Stimulated activated CD8-positive, alpha-beta memory T cell treated with anti-CD3 and anti-CD28 coated beads, Interleukin-4, amount 100 ng/mL, for 1 hour (primary cell): Measurements from ENCODE around the gene TMCO4.

ENCODE experiments used
- DNase-seq, 2 donors: peaks; one replicate each; pipeline ENCODE4 v3.0.0-alpha.2; 2020; ENCODE audit warnings: low read depth in 2 of 2, low spot score in 1 of 2

The TMCO4 gene

DNA sequence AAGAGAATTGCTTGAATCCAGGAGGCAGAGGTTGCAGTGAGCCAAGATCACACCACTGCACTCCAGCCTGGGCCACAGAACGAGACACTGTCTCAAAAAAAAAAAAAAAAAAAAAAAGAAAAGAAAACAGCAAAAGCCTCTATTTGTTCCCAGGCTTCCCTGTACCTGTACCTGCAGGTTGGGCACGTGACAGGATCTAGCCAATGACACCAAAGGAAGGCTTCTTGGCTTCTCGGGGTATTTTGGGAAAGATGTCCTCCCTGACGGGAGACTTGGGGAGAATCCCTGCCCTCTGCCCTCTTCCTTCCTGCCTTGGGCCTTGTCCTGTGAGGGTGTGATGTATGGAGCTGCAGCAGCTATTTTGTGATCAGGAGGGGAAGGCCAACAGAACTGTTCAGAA is 22.8 kb downstream of the TMCO4 start:
- no peak for DNase-seq

DNA sequence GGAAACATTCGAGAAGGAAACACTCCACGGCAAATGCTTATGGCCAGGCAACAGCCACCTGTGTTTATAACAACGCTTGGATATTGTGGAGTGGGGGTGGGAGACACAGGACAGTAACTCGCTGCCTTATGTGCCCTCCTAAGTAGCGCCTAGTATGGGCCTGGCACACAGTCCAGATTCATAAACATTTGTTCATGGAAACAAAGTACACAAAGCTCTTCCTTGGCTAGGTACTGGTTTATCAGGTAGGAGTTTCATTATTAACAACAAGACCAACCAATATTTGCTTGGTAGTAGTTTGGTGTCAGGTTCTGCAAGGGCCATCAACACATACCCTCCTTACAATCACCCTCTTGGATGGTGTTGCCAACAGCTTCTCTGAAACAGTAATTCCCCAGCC is 23.4 kb downstream of the TMCO4 start:
- DNase-seq, result no peak

GRCh38 chr1:19775831-19776230 is 23.9 kb downstream of the TMCO4 start:
- no peak for DNase-seq

DNA sequence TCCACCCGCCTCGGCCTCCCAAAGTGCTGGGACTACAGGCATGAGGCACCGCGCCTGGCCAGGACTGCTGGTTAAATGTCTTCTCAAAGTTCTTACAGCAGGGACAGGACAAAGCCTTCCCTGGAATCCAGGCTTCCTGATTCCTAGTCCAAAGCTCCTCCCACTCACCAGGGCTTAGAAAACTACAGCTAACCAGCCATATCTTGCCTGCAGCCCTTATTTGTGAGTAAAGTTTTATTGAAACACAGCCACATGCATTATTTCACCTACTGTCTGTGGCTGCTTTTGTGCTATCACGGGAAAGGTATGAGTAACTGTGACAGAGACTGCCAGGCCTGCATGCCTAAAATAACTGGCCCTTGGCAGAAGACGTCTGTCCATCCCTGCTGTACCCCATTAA is 24.4 kb downstream of the TMCO4 start:
- no peak for DNase-seq

DNA sequence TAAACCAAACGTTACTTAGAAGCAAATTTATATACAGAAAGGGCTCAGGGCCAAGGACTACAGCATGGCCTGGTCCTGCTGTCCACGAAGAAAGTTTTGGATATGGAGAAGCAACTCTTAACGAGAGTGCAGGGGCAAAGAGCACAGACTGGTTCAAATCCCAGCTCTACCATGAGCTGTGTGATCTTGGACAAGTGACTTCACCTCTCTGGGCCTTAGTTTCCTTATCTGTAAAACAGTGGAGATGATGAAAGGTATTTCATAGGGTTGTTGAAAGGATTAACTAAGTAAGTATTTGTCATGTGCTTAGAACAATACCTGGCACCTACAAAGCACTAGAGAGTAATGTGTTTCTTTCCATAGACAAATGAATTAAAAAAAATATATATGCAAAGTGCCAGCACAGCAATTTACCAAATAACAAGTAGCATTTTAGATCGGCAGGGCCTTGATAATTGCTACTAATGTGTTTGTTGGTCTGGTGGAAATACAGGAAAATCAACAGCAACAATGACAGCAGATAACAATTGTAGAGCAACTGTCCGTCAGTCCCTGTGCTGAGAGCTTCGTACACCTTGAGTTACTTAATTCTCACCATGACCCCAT is 25.4 kb downstream of the TMCO4 start:
- DNase-seq, result no peak

DNA sequence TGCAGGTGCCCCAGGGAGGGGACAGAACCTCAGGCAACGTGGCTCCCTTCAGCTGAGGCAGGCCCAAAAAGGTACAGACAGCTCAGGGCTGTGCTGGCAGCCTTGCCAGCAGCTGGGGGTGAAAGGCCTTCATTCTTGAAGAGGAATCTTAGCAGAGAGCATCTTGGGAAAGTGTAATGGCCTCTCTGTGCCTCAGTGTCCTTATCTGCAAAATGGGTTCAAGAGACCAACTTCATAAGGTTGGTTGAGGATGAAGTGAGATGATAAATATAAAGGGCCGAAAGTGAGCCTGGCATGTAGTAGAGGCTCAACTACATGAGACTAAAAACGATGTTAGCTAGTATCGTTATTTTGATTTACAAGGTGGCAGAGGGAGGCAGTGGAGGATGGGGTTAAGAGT is 26.2 kb downstream of the TMCO4 start:
- no peak for DNase-seq

GRCh38 chr1:19772053-19772452 is 27.7 kb downstream of the TMCO4 start:
- no peak for DNase-seq

DNA sequence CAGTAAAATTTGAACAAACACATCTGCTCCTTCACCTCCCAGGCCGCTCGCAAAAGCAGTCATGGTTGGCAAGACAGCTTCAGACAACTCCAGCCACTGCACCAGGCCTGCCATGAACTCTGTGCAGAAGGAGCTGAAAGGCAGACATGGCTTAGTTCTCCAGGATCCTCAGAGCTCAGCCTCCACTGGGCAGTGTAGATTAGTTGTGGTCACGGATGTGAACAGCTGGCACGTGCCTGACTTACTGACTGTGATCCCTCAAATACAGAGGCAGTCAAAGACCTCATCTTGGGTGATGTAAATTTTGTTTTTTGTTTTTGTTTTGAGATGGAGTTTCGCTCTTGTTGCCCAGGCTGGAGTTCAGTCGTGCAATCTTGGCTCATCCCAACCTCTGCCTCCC is 28.4 kb downstream of the TMCO4 start:
- DNase-seq, result no peak

DNA sequence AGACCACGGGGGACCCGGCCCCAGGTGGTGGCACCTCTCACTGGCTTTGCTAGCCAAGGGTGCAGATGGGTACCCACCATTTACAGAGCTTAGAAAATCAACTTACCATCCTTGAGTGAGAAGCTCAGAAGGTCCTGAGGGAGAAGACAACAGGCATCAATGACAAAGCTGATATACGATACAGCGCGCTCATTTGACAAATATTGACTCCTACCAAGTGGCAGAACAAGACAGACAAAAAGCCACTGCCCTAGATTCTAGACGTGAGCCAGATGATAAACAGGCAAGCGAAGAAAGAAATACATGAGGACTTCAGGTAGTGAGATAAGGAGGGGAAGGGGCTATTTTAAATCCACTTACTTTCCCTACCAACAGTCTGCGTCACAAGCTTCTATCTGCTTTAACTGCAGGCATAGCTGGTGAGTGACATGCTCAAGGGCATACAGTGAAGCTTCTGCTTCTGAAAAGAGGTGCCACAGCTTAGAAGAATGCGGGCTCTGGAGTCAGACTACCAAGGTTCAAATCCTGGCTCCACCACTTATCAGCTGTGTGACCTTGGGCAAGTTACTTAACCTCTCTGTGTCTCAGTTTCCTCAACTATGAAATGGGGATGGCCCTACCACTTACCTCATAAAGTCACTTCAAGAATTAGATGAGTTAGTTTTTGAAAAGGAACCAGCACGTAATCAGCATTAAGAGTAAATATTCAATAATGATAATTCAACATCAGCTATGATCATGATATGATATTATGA is 29.1 kb downstream of the TMCO4 start:
- DNase-seq, result no peak

- DNase-seq, result no peak
These were observed 30.3 kb downstream of the TMCO4 start for GRCh38 chr1:19769211-19769932.

- DNase-seq, result no peak
These were observed 31.1 kb downstream of the TMCO4 start for GRCh38 chr1:19768353-19769210.

GRCh38 chr1:19765623-19766022 is 34.1 kb downstream of the TMCO4 start:
- DNase-seq, result no peak

- no peak for DNase-seq
These were observed 34.9 kb downstream of the TMCO4 start for GRCh38 chr1:19764848-19765247.

GRCh38 chr1:19762175-19762779 is 37.4 kb downstream of the TMCO4 start:
- DNase-seq, result no peak

DNA sequence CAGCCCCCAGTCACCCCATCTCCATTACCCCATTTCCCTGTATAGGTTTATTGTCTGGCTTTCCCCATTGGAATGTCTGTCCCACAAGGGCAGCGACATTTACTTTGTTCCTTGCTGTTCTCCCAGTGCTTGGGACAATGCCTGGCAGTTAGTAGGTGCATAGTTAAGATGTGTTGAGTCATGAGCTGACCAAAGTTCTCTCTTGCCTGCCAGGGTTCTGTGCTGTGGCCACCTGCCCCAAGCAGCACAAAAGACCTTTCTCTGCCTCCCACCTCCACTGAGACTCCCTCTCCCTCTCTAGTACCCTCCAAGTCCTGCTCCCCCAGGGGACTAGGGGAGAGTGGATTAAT is 40.0 kb downstream of the TMCO4 start:
- no peak for DNase-seq

DNA sequence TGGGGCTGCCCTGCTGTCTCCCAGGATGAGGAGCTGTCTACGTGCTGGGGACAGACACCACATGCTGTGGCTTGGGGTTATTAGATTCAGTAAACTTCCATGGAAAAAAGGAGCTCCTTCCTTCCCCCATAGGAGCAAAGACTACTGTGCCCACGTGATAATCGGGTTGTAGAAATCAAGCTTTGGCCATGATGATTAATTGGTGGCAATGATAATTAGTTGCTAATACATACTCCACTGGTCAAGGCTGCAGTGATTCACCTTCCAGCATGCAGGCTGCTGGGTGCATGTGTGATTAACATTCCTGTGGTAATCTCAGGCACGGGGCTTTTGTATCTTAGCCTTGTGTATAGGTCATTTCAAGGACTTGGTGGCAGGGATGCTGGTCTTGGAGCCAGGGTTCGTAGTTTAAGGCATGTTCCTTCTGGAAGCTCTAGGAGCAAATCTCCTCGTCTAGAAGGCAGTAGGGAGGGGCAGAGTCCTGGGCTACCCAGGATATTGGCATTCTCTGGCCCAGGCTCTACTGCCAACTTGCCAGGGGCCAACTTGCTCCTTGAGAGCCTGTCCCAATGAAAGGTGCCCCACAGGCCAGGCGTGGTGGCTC is 41.4 kb downstream of the TMCO4 start:
- DNase-seq, result no peak

GRCh38 chr1:19757641-19758040 is 42.1 kb downstream of the TMCO4 start:
- DNase-seq, result no peak

DNA sequence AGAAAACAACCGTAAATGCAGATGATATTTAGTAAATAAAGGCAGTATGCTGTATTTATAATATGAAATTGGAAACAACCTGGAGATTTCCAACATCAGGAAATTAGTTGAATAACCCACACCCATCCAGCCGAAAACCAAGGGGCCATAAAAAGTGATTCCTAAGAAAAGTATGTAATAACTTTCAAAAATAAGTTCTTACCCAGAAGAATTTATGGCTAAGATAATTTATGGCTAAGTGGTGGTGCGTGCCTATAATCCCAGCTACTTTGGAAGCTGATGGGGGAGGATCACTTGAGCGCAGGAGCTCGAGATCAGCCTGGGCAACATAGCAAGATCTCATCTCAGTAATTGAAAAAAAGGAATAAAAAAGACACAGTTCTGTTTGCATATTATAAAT is 43.2 kb downstream of the TMCO4 start:
- no peak for DNase-seq

DNA sequence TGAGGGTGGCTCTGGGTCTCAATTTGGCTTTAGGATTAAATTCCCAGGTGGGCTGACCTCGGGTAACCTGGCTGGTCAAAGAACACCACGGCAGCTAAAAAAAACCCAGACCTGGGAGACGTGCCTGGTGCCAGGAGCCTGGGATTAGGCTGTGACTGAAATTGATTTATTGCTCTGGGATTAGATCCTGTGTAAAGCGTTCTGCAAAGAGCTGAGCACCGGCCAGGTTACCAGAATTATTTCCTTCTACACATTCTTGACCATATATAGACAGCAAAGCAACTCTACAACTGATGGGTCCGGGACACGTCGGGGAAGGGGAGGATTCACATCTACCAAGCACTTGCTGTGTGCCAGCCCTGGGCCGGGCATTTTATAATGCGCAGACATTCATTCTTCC is 45.2 kb downstream of the TMCO4 start:
- no peak for DNase-seq

DNA sequence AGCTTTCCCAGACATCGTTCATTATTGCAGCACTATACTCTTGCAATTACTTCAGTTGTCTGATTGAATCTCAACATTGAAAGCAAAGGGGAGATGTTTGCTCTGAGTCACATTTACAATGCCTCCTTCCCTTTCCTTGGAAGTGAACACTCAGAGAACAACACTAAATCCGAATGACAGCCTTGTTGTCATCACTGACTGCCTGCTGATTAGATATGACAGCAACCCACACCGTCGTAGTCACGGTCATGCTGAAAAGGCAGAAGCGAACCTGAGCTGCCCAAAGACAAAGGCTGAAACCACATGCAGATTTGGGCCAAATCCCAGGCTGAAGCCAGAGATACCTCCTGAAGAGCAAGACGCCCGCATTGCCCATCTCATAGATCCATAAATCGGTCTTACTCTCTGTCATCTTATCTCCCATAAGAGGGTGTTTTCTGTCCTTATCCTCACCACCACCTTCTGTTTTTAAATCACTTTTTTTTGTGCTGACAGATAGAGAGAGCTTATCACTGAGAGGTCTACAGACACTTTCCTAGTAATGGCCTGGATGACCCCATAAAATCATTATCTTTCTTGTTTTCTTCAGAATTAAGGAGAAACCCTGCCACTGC is 47.5 kb downstream of the TMCO4 start:
- DNase-seq, result no peak
